Mucosa of descending colon (tissue), 3 donors: ENCODE data around the gene ANO10. TPM values are rescaled to one million over a fixed set of nuclear protein-coding genes. Genes with fewer than 3 reads are reported as not detected.

Experiments used
- ATAC-seq: fragments of 200-7000 bp; cut with Tn5 transposase; one replicate; pipeline ENCODE4 v1.9.1; 2020; ENCODE audit warnings: mild to moderate bottlenecking, moderate library complexity
- DNase-seq, 3 donors: peaks; one replicate each; pipeline ENCODE4 v3.0.0-alpha.2; 2020
- H3K36me3 ChIP-seq: fragments of 200-600 bp; one replicate; pipeline ENCODE4 v1.8.0; 2021; ENCODE audit warnings: low read depth, mild to moderate bottlenecking
- H3K4me1 ChIP-seq: fragments of 200-600 bp; one replicate; pipeline ENCODE4 v1.8.0; 2021; ENCODE audit warnings: low read depth, mild to moderate bottlenecking
- H3K4me3 ChIP-seq: fragments of 200-600 bp; one replicate; pipeline ENCODE4 v1.8.0; 2021; ENCODE audit warnings: mild to moderate bottlenecking
- H3K9me3 ChIP-seq: fragments of 200-600 bp; one replicate; pipeline ENCODE4 v1.8.0; 2021; ENCODE audit warnings: mild to moderate bottlenecking
- intact Hi-C, 2 donors: fragments of 100-400 bp; cut with DNase I in 1 of 2; cut with micrococcal nuclease in 1 of 2; formaldehyde crosslinking; loops; one replicate each; pipeline versions ENCODE4 v1.11.0 to v1.11.1; 2022; cut with DNase I, micrococcal nuclease
- total RNA-seq, 3 donors: library from RNA; stranded (reverse); fragmentation: NEBNext Ultra II Directional in 2 of 3; extraction: Animal tissue kit (Norgen Biotek cat#: 25700) in 2 of 3; gene quantifications; one replicate each; pipeline versions ENCODE4 v1.2.1 to v1.2.4, GENCODE V29; 2021 to 2023
- TF ChIP-seq, protein P1 (sequence below): fragments of 200-600 bp; IDR thresholded peaks from one replicate; pipeline ENCODE4 v1.8.0; 2022; ENCODE audit warnings: antibody characterized with exemption, mild to moderate bottlenecking
- donor health status: DM: no; HTN: no; CAD: no; lungs with moderate emphysema.
- donor health status: DM: no; HTN: no; CAD: no.
- donor health status: DM: no; HTN: yes; CAD: no.

Gene ANO10
- total RNA-seq, 3 donors from 2014 or later, result 46.6 to 100.0 (median 64.1) TPM

DNA sequence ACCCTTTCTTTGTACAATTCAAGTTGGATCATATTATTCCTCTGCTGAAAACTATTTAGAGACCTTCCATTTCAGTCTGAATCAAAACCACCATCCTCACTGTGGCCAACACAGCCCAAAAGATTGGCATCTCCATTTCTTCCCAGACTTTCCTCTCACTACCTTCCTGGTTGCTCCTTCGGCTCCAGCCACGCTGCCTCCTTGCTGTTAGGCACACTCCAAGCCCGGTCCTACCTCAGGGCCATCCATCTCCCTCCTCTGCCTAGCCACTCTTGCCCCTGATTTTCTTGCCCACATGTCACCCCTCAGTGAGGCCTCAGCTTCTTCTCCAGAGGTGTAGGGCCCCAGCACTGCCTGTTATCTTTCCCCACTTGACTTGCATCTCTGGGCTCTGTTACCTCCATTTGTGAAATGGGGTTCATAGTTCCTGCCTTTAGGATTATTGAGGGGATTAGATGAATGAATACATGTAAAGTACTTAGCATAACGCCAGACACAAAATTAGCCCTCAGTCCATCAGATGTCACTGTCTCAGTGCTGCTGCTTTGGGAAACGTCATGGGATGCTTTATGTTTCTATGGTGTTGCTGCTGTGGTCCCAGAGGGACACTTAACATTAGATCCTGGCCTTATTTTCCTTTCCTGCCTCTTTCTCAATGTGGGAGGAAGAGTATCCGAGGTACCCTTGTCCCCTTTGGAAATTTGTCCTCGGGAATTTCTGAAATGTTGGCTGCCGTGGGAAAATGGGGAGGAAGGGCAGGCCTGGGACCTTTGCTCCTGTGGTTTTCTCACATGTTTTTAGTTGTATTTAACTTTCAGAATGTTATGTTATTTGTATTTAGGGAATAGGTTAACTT is 304.1 kb downstream of the ANO10 start:
- H3K4me1 ChIP-seq, result no peaks in the 10 kb centered on the region
- ATAC-seq (no peak), DNase-seq (no peak)
- no peak overlapping the region for H3K4me3 ChIP-seq
- intact Hi-C loops, result no loop called here
- TF ChIP-seq, protein P1, sequence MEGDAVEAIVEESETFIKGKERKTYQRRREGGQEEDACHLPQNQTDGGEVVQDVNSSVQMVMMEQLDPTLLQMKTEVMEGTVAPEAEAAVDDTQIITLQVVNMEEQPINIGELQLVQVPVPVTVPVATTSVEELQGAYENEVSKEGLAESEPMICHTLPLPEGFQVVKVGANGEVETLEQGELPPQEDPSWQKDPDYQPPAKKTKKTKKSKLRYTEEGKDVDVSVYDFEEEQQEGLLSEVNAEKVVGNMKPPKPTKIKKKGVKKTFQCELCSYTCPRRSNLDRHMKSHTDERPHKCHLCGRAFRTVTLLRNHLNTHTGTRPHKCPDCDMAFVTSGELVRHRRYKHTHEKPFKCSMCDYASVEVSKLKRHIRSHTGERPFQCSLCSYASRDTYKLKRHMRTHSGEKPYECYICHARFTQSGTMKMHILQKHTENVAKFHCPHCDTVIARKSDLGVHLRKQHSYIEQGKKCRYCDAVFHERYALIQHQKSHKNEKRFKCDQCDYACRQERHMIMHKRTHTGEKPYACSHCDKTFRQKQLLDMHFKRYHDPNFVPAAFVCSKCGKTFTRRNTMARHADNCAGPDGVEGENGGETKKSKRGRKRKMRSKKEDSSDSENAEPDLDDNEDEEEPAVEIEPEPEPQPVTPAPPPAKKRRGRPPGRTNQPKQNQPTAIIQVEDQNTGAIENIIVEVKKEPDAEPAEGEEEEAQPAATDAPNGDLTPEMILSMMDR, result no peak
- no peaks in the 10 kb centered on the region for H3K36me3 ChIP-seq
- no peaks in the 10 kb centered on the region for H3K9me3 ChIP-seq

DNA sequence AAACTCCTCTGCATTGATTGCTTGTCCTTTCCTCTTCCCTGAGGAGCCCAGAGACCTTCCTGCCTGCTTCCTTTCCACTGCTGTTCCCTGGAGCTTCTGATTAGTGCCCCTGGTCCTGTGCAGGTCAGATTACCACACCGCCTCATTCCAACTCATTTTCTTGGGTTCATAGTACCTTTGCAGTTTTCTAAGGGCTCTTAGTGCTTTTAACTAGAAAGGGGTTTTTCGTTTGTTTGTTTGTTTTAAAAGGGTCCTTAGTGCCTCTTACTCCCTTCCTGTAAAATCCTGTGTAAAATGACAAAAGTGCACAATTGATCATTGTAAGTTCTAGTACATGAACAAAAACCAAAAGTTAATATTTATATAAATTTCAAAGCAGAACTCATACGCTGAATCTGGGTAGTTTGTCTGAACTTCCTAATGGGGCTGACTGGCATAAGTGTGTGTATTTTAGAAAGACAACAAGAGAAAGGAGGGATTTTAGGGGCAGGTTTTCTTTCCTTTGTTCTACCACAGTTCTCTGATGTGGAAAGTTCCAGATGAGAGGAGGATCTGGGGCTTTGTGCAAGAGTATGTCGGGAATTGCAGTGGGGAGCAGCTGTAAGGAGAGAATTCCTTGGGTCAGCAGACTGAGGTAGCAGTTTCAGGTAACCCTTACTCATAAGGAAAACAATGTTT is 304.9 kb downstream of the ANO10 start:
- intact Hi-C loops, result no loop called here
- Histone ChIP-seq H3K4me1 (no peaks in the 10 kb centered on the region), H3K36me3 (no peaks in the 10 kb centered on the region), H3K4me3 (no peak overlapping the region), H3K9me3 (no peaks in the 10 kb centered on the region)
- ATAC-seq, result no peak
- no peak for DNase-seq
- TF ChIP-seq, protein P1, result no peak

Other genes starting within 250 kb of the ANO10 start
- gene ABHD5, start 68.9 kb upstream of the ANO10 start, total RNA-seq, result 10 to 100 TPM; 27.8 to 44.4 (median 31.7) TPM